Body of pancreas (tissue), 4 donors: ENCODE data around the gene RIBC1. TPM values are rescaled to one million over a fixed set of nuclear protein-coding genes. Genes with fewer than 3 reads are reported as not detected.

Experiments
- ATAC-seq: fragments of 150-250 bp; one replicate; pipeline ENCODE4 v1.9.1; 2016
- DNase-seq, 4 donors: peaks; one replicate each; pipeline ENCODE4 v3.0.0-alpha.2; 2019
- H3K27ac ChIP-seq, 4 donors: fragments of 200-600 bp; sonication (generic); 1 replicate in 3 of 4; 2 replicates in 1 of 4; pipeline versions ENCODE4 v1.5.1 to v1.6.1; 2016 to 2019; ENCODE audit warnings: mild to moderate bottlenecking in 1 of 4, mixed read lengths in 1 of 4, moderate library complexity in 1 of 4
- H3K27me3 ChIP-seq, 2 donors: fragments of 200-600 bp; sonication (generic); one replicate each; pipeline ENCODE4 v1.6.0; 2016; ENCODE audit warnings: mild to moderate bottlenecking in 1 of 2
- H3K36me3 ChIP-seq, 2 donors: fragments of 200-600 bp; sonication (generic); replicated peaks in 1 of 2; 2 replicates each; pipeline ENCODE4 v1.5.1; 2016; ENCODE audit warnings: low read depth in 2 of 2; ENCODE audit not compliant: insufficient read depth in 1 of 2
- H3K4me1 ChIP-seq: fragments of 200-600 bp; sonication (generic); one replicate; pipeline ENCODE4 v1.6.0; 2016
- H3K4me3 ChIP-seq, 2 donors: fragments of 200-600 bp; sonication (generic); 1 replicate in 1 of 2; 2 replicates in 1 of 2; pipeline ENCODE4 v1.5.1; 2016 to 2019
- H3K9me3 ChIP-seq, 3 donors: fragments of 200-600 bp; sonication (generic); 1 replicate in 2 of 3; 2 replicates in 1 of 3; pipeline ENCODE4 v1.5.1; 2016
- CTCF ChIP-seq, 7 experiments: fragments of 450-650 bp in 4 of 7; fragments of 200-600 bp in 3 of 7; sonication (generic) in 3 of 7; IDR thresholded peaks; one replicate each; pipeline ENCODE4 v1.5.1; 2016 to 2019; ENCODE audit warnings: antibody characterized with exemption in 7 of 7
- POLR2A ChIP-seq, 3 donors: fragments of 450-650 bp; IDR thresholded peaks; one replicate each; pipeline ENCODE4 v1.6.1; 2016; ENCODE audit warnings: antibody characterized with exemption in 3 of 3, mild to moderate bottlenecking in 2 of 3
- WGBS, 2 donors: methylation state at CpG; one replicate each; pipeline ENCODE4 v1.1.5; 2017; 5-methylcytosine and 5-hydroxymethylcytosine counted together
- intact Hi-C: fragments of 100-400 bp; cut with DNase I; formaldehyde crosslinking; loops from one replicate; pipeline ENCODE4 v1.15.1; 2023
- total RNA-seq, 2 donors: library from RNA; depleted of rRNA; stranded (reverse); fragments of >200 nt; gene quantifications; one replicate each; pipeline ENCODE4 v1.1.0, GENCODE V29; 2016

The RIBC1 gene
- total RNA-seq, 2 donors from 2014 or later = 0.52 to 0.99 TPM

GRCh38 chrX:53430231-53430630, 7.6 kb downstream of the RIBC1 start:
- Histone ChIP-seq H3K27me3 (no peaks in the 10 kb centered on the region), H3K4me3 (no peak overlapping the region), H3K27ac (no peak overlapping the region), H3K4me1 (peaks cover 12% of the 10 kb centered on the region), H3K36me3 (no peaks in the 10 kb centered on the region), H3K9me3 (no peaks in the 10 kb centered on the region)
- ATAC-seq (no peak), DNase-seq (no peak)
- intact Hi-C loops = loop anchor here (10.0 kb wide), 1 partner anchor 115 kb away; no protein-coding TSS in a partner anchor
- WGBS, 2 donors = 90 to 92% methylated on average over 4 to 9 of the region's 9 CpGs
- TF ChIP-seq CTCF (IDR thresholded peaks at IDR 0.05) (no peak), POLR2A (IDR thresholded peaks at IDR 0.05) (no peak)

GRCh38 chrX:53433651-53434639, 11.3 kb downstream of the RIBC1 start, which contains the start of gene HSD17B10:
Gene HSD17B10, minus strand, starts transcription at chrX:53434370. Its CDS starts 25 bp downstream, at chrX:53434345.
- Histone ChIP-seq H3K4me1 (peaks cover 12% of the 10 kb centered on the region), H3K36me3 (no peaks in the 10 kb centered on the region), H3K27me3 (no peaks in the 10 kb centered on the region), H3K4me3 (peak within 1 kb of the TSS; percentile 24 to 45), H3K9me3 (no peaks in the 10 kb centered on the region), H3K27ac (peak within 1 kb of the TSS in 2 of 4 donors; percentile 68 to 76)
- DNase-seq (peak; percentile 88 to 93 (median 92)), ATAC-seq (peak; percentile 99)
- intact Hi-C loops = loop anchor here (10.0 kb wide), 1 partner anchor 119 kb away; no protein-coding TSS in a partner anchor
- 0 to 2% methylated on average over 9 to 45 of the region's 61 CpGs for whole genome bisulfite sequencing, 2 donors
- peak in 2 of 3 donors; percentile 63 to 66 for TF ChIP-seq POLR2A (IDR thresholded peaks at IDR 0.05)
- no peak for TF ChIP-seq CTCF (IDR thresholded peaks at IDR 0.05)

DNA sequence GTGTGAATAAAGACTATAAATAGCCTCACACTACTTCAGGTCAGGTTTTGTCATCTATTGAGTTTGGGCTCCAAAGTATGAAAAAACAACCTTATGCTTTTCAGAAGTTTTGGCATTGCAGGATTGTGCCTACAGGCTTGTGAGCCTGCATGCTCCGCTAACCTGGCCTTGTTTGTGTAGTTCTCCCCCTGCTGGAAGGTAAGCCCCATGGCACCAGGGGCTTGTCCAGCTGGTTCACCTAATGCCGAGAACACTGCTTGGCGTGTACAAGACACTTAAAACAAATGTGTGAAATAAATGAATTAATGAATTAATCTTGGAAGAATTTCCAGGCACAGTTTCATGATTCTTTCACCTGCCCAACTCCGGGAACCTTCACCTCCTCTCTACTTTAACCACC, 13.3 kb downstream of the RIBC1 start:
- intact Hi-C loops = loop anchor here (10.0 kb wide), 1 partner anchor 121 kb away; no protein-coding TSS in a partner anchor
- WGBS, 2 donors = 0 to 2% methylated on average over 4 of the region's 4 CpGs
- no peaks in the 10 kb centered on the region for H3K9me3 ChIP-seq
- H3K27ac ChIP-seq = no peak overlapping the region
- peak; percentile 68 for ATAC-seq
- H3K36me3 ChIP-seq = no peaks in the 10 kb centered on the region
- H3K4me3 ChIP-seq = no peak overlapping the region
- peaks cover 24% of the 10 kb centered on the region for H3K4me1 ChIP-seq
- peak; percentile 60 to 72 (median 66) for DNase-seq
- no peaks in the 10 kb centered on the region for H3K27me3 ChIP-seq
- TF ChIP-seq POLR2A (IDR thresholded peaks at IDR 0.05) (no peak), CTCF (IDR thresholded peaks at IDR 0.05) (peak; percentile 52 to 89 (median 71))

- Histone ChIP-seq H3K27me3 (no peaks in the 10 kb centered on the region), H3K9me3 (no peaks in the 10 kb centered on the region), H3K4me1 (peaks cover 34% of the 10 kb centered on the region), H3K36me3 (no peaks in the 10 kb centered on the region), H3K27ac (no peak overlapping the region), H3K4me3 (no peak overlapping the region)
- TF ChIP-seq POLR2A (IDR thresholded peaks at IDR 0.05) = no peak
- no peak for TF ChIP-seq CTCF (IDR thresholded peaks at IDR 0.05)
- WGBS, 2 donors = 53 to 68% methylated on average over 2 of the region's 2 CpGs
- intact Hi-C loops = loop anchor here (10.0 kb wide), 1 partner anchor 122 kb away; no protein-coding TSS in a partner anchor
- no peak for DNase-seq
- no peak for ATAC-seq
Measured at GRCh38 chrX:53437206-53437605, 14.5 kb downstream of the RIBC1 start.
